ENCODE measurements around the gene IRF8.

The IRF8 gene

GRCh38 chr16:85915125-85915845 is 16.3 kb downstream of the IRF8 start:
- DNase-seq, result no peak

DNA sequence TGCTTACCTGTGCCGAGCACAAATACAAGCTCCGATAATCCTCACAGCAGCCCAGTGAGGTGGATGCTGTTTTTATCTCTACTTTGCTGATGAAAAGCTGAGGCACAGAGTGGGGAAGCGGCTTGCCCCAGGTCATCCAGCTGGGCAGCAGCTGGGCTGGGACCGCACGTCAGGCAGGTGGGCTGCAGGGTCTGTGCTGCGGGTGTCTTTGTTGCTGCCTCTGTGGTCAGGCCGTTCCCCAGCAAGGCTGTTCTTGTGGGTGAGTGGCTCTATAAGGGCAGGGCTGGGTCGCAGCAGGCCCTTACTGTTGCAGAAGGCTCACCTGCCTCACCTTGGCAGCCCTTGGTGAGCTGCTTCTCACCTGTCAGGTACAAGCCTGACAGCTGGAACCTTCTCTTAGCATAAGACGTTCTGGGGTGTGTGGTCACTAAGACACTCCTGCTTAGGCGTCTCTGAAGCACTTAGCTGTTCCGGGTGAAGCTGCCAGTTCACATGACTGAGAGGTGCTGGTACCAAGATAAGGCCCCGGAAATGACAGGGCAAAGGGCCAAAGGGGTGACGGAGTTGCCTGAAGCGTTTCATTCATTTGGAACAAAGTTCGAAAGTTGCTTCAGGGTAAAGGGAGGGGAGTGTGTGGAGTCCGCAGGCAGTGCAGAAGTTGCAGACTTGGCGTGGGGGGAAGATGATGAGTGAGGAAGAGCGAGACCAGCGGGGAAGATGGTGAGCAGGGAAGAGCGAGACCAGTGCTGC is 17.4 kb downstream of the IRF8 start:
- no peak for DNase-seq

DNA sequence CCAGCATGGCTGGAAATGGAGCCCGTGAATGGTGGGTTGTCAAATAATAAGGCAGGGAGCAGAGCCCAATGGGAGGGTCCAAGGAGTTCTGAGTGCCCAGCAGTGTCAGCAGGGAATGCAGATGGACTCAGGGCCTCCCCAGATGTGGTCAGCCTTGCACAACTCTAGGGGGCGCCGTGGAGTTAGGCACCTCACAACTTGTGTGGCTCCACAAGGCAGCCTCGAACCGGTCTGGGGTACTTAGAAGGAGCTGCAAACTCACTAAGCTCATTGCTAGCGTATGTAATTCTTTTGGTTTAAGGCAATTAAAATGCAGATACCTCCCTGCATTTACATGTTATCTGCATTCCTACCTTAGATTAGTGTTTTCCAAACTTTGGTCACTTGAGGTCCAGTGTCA is 18.1 kb downstream of the IRF8 start:
- DNase-seq, result no peak

GRCh38 chr16:85917959-85918358 is 19.0 kb downstream of the IRF8 start:
- no peak for DNase-seq

DNA sequence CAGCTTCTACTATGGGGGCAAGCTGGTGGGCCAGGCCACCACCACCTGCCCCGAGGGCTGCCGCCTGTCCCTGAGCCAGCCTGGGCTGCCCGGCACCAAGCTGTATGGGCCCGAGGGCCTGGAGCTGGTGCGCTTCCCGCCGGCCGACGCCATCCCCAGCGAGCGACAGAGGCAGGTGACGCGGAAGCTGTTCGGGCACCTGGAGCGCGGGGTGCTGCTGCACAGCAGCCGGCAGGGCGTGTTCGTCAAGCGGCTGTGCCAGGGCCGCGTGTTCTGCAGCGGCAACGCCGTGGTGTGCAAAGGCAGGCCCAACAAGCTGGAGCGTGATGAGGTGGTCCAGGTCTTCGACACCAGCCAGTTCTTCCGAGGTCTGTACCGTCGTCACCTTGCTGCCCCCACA is 19.5 kb downstream of the IRF8 start:
- DNase-seq, result no peak

- no peak for DNase-seq
Measured at GRCh38 chr16:85919271-85920267, 20.6 kb downstream of the IRF8 start.

GRCh38 chr16:85921026-85921425 is 22.1 kb downstream of the IRF8 start:
- DNase-seq, result no peak

GRCh38 chr16:85923153-85924021 is 24.4 kb downstream of the IRF8 start:
- no peak for DNase-seq

- no peak for DNase-seq
Measured at GRCh38 chr16:85924675-85925074, 25.7 kb downstream of the IRF8 start.

DNA sequence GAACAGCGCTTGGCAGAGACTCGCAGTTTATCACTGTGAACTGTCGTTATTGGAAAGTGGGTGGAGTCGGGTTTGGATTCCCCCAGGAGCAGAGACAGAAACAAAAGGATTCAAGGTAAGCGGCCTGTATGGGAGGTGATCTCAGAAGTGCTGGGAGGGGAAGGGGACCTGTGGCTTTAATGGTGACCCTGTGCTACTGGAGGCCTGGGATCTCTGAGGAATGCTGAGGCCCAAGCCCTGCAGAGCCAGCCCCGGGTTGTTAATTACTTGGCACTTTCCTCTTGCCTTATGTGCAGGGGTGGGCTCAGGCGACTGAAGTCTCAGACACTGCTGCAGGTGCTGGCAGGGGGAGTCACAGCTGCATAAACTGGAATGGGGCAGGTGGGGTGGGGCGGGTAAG is 27.4 kb downstream of the IRF8 start:
- no peak for DNase-seq

- DNase-seq, result no peak
Measured at GRCh38 chr16:85927371-85927770, 28.4 kb downstream of the IRF8 start.

- DNase-seq, result no peak
Measured at GRCh38 chr16:85927959-85928358, 29.0 kb downstream of the IRF8 start.

DNA sequence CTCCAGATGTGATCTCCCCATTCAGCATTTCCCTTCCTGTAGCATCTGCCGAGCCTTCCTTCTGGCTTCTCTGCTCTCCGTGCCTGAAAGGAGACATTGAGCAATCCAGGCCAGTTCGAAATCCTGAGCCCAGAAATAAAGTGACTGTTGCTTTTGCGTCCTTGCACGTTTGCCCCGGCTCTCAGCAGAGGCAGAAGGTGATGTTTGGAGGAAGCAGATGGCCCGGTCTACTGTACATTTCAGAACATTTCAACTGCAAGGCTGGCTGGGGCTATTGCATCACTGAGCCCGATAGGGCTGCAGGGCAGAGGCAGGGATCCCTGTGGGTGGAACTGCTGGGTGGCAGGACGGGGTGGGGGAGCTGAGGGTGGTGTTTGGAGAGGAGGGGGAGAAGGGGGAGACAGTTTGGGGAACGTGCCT is 29.4 kb downstream of the IRF8 start:
- no peak for DNase-seq

DNA sequence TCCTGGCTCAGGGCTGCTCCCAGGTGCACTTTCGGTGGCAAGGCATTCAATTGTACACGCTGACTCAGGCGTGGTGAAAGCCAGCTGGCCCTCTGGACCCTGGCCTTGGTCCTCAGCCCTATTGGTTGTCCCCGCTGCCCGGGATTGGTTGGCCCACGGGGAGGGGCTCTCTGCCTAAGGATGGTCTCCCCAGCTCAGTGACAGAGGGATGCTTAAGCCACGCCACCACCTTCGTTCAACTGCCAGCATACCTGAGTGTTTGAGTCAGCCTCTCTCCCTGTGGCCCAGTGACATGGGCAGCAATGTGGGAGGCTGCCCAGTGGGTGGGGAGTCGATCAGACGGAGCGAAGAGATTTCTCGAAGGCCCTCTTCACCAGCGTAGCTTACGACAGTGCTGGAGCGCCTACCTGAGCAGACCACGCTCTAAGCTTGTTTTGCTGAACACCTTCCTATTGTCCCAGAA is 30.3 kb downstream of the IRF8 start:
- no peak for DNase-seq

GRCh38 chr16:85930301-85930700 is 31.3 kb downstream of the IRF8 start:
- no peak for DNase-seq

DNA sequence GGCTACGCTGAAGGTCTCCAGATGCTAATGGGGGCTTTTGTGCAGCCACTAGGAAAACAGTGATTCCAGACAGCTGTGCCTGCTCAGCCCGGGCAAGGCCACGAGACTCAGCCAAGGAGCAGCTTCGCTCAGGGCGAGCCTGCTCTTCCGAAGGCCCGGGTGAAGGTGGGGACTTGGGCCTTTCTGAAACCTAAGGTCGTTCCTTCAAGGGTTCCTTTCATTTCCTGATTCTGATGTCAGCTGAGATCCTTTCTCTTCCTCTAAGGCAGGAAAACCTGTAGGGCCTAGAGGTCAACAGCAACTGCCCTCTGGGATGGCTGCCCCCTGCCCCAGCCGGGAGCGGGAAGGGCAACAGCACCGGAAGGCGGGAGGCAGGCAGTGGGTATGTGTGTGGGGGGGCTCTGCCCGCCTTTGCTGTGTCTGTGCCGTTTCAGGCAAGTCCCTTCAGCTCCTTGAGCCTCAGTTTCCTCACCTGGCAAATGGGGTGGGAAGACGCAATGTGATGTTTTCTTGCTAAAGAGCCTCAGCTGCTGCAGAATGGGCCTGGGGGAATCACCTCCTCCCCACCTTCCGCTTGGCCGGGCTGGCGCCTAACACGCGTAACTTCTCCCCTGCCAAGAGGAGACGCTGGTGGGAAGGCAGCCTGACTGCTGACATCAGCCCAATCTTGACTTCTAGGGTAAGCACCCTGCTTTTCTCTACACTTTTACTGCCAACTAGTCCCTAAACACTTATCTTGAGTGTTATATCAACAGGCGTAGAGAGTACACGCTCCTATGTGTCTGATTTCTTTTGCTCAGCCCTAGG is 32.8 kb downstream of the IRF8 start:
- DNase-seq, result no peak

GRCh38 chr16:85934210-85934609 is 35.2 kb downstream of the IRF8 start:
- DNase-seq, result no peak

DNA sequence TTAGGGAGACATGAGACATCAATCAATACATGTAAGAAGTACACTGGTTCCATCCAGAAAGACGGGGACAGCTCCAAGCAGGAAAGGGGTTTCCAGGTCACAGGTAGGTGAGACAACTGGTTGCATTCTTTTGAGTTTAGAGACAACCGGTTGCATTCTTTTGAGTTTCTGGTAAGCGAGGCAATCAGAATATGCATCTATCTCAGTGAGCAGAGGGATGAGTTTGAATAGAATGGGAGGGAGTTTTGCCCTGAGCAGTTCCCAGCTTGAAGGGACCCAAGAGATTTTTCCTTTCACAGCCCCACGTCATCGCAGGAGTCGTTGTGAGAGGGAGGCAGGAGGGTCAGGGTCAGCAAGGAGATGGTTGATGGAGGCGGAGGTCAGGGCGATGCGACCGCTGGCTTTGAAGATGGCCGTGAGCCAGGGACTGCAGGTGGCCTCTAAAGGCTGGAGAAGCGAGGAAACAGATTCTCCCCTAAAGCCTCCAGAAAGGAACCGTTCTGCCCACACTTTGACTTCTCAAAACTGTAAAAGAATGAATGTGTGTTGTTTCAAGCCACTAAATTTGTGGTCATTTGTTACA is 36.5 kb downstream of the IRF8 start:
- DNase-seq, result no peak

DNA sequence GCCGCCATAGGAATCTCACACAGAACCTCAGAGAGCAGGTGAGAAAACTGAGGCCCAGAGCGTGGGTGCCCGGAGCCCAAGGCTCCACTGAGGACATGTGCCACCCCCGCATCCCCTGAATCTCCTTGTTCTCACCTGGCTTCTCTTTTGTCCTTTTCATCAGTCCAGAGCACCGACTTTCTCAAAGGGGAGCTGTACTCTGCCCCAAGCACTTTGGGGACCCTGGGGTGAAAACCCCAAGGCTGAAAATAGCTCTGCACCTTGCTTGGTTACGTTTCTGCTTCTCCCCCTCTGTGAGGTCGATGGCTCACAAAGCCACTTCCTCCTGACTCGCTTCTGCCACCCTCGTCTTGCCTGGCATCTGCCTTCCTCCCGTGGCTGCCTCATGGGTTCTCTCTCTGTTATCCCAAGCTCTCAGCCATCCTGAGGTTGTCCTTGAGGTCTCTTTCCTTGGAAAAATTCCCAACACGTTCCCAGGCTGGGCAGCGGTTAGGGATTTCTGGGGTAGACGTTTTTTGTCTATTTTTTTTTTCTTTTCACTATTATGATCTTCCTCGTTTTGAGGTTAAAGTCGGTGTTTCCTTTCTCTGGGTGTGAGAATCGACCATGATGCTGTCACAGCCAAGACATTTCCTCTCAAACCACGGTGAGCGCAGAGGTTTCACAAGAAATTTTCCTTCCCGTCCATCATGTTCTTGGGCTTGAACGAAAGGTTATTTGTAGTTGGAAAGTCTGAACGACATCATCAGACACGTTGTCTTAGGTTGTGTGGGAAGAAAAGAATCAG is 37.2 kb downstream of the IRF8 start:
- no peak for DNase-seq

DNA sequence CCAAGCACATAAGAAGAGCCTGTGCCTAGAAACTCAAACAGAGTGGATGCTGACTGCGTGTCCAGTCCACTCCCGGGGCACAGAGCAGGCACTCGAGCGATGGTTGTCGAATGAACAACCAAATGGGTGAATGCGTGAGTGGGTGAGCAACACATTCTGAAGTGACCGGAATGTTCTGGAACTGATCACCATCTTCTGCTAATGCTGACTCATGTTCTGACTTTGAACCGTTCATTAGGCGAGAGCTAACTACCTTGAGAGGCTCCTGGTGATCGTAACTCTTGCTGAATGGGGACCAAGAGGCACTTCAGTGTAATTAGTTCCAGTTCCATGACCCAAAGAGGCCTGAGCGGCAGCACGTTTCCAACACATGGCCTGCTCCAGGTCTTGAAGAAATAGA is 37.9 kb downstream of the IRF8 start:
- no peak for DNase-seq

All from NCI-H1092 treated with DMSO at 0.1 percent for 48 hours (cell line).